ENCODE measurements around the gene ZBED6.
"Not testable (repeated sequence)": the region's sequence is repeated elsewhere in the genome, so short reads cannot be mapped to it uniquely, and the experiment has no call there.

Gene ZBED6

DNA sequence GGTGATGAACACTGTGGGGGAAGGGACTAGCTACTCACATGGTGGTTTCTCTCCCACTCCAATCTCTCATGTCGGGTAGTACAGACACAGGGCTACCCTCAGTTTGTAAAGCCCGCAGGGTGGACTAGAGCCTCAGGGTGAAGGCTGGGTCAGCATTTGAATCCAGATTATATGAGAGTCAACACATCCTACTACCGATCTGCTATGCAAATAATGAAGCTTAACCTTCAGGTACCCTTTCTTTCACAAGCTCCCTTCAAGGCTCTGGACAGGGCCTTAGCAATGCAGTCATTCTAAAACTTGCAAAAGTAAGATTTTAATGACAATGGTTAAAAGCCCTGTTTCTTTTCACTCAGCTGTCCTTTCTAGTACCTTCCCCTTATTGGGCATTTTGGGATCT lies 5.5 kb upstream of the ZBED6 start:
- DNase-seq, result no peak

DNA sequence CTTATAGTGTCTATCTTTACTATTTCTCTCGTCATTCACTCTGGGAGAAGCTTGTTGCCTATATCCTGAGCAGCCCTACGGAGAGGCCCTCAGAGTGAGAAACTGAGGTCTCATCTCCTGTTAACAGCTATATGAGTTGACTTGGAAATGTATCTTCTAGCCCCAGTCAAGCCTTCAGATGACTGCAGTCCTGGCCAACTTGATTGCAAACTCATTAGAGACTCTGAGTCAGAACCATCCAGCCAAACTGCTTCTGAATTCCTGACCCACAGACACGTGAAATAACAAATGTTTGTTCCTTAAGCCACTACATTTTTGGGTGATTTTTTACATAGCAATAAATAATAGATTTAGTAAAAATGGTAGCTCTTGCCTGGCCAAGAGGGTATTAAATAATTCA lies 3.9 kb upstream of the ZBED6 start:
- DNase-seq, result no peak

DNA sequence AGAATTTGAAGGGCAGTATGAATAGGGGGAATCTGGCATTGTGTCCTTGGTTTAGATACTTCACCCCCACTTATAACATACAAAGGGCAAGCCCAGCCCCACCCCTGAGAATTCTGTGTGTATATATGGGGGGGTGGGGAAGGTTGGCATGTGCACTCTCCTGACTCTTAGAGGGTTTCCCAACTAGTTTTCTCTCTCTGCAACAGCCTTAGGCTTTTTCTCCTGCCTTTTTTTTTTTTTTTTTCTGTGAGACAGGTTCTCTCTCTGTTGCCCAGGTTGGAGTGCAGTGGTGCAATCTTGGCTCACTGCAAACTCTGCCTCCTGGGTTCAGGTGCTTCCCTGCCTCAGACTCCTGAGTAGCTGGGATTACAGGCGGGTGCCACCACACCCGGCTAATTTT lies 2.9 kb upstream of the ZBED6 start:
- DNase-seq, result no peak

DNA sequence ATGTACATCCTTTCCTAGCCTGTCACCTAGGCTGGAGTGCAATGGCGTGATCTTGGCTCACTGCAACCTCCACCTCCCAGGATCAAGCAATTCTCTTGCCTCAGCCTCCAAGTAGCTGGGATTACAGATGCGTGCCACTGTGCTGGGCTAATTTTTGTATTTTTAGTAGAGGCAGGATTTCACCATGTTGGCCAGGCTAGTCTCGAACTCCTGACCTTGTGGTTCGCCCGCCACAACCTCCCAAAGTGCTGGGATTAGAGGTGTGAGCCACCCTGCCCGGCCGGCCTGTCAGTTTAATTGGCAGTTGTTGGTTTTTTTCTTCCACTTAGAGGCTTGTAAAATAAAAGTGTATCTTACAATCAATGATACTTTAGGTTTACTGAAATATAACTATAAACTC lies 1.9 kb upstream of the ZBED6 start:
- DNase-seq, result not testable (repeated sequence)

DNA sequence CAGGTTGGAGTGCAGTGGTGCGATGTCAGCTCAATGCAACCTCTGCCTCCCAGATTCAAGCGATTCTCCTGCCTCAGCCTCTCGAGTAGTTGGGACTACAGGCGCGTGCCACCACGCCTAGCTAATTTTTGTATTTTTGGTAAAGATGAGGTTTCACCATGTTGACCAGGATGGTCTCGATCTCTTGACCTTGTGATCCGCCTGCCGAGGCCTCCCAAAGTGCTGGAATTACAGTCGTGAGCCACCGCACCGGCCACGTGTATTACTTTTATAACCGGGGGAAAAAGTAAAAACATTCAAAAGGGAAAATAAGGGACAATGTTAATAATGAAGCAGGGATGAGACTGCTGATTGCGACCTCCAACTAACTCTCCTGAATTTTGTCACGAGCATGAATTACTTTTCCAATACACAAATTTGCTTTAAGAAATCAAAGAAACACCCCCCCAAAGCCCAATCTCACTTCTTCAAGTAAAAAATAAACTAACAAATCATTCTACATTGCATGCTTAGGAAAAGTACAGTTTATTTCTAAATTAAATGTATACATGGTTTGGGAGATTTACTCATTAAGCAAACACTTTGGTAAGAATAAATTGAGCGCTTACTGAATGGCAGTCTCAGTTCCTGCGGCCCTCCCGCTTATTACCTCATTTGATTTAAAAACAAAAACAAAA lies 521 bp upstream of the ZBED6 start:
- DNase-seq, result no peak

DNA sequence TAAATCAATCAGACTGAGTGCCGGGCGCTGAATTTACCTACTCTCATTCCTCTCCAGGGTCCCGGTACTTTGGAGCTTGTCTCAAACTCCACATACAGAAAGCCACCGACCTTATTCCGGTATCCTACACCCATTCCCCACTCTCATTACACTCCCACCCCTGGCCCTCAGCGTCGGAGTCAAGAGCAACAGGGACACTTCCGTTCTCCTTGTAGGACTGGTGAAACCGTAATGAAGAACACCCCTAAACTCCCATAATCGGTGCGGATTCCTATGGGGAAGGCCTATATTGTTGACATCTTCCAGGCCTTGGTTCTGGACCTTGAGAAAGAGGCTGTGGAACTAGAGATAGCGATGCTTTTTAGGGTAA lies 798 bp downstream of the ZBED6 start:
- peak; percentile 9 to 43 for DNase-seq

DNA sequence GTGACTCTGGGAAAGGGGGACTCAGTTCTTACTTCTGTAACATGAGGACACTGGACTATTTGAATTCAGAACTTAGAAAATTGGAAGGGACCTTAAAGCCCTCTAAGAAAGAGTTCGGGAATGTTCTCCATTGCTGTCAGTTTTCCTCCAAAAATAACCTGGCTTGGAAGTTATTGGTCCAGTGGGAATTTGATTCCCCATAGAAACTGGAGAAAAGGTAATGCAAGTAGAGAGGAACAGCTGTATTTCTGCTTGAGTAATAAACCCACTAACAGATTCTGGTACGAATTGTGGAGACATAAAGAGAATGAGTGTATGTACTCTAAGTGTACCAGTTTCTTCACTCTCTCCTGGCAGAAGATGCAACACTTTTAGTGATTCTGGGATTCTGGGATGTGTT lies 1.8 kb downstream of the ZBED6 start:
- no peak for DNase-seq

DNA sequence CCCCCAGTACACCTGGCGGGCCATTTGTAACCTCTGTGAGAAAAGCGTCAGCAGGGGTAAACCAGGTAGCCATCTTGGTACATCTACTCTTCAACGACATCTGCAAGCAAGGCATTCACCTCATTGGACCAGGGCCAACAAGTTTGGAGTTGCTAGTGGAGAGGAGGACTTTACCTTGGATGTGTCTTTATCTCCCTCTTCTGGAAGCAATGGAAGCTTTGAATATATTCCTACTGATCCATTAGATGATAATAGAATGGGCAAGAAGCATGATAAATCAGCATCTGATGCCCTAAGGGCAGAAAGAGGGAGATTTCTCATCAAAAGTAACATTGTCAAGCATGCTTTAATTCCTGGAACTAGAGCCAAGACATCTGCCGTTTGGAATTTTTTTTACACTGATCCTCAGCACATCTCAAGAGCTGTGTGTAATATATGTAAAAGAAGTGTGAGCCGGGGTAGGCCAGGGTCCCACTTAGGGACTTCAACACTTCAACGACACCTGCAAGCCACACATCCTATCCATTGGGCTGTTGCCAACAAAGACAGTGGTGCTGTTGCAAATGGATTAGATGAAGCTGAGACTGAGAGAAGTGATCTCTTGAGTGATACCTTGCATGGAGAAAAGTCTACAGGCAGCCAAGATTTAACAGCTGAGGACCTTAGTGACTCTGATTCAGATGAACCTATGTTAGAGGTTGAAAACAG lies 2.7 kb downstream of the ZBED6 start:
- DNase-seq, result no peak

DNA sequence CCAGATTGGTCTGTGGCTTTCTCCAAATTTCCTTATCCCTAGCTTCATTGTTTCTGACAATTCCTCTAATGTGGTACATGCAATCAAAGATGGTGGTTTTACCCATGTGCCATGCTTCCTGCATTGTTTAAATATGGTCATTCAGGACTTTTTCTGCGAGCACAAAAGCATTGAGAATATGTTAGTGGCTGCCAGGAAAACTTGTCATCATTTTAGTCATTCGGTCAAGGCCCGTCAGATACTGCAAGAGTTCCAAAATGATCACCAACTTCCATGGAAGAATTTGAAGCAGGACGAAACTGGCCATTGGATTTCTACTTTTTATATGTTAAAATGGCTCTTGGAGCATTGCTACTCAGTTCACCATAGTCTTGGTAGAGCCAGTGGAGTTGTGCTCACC lies 3.7 kb downstream of the ZBED6 start:
- DNase-seq, result no peak

DNA sequence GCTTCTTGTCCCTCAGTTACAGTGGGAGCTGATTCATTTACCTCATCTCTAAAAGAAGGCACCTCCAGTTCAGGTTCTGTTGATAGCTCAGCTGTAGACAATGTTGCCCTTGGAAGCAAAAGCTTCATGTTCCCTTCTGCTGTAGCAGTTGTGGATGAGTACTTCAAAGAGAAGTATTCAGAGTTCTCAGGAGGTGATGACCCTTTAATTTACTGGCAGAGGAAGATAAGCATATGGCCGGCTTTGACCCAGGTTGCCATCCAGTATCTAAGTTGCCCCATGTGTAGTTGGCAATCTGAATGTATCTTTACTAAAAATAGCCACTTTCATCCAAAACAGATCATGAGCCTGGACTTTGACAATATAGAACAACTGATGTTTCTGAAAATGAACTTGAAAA lies 4.5 kb downstream of the ZBED6 start:
- no peak for DNase-seq

DNA sequence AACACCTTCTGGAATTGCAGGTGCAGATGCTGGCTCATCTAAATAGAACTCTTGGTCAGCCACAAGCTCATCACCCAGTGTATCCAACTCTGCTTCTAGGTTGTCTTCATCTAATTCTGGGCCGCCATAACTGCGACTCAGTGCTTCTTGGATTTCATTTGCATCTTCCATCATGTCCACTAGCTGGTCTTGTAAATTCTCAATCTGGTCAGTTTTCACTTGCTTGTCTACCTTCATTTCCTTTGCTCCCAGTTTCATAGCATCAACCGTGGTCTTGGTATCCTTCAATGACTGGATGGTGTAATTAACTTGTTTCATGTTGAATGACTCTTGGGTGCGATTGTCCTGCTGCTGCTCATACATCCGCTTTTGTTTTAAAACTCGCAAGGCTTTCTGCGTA lies 10.3 kb downstream of the ZBED6 start:
- DNase-seq, result no peak

DNA sequence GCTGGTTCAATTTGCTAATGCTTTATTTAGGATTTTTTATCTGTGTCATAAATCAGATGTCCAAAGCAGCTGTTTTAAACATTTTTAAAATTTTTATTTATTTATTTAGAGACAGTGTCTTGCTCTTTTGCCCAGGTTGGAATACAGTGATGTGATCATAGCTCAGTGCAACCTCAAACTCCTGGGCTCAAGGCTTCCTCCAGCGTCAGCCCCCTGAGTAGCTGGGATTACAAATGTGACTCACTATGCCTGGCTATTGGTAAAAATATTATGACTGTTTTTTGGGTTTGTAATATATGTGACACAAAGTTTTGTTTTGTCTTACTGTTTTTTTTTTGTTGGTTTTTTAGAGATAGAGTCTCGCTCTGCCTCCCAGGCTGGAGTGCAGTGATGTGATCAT lies 11.8 kb downstream of the ZBED6 start:
- DNase-seq, result no peak

DNA sequence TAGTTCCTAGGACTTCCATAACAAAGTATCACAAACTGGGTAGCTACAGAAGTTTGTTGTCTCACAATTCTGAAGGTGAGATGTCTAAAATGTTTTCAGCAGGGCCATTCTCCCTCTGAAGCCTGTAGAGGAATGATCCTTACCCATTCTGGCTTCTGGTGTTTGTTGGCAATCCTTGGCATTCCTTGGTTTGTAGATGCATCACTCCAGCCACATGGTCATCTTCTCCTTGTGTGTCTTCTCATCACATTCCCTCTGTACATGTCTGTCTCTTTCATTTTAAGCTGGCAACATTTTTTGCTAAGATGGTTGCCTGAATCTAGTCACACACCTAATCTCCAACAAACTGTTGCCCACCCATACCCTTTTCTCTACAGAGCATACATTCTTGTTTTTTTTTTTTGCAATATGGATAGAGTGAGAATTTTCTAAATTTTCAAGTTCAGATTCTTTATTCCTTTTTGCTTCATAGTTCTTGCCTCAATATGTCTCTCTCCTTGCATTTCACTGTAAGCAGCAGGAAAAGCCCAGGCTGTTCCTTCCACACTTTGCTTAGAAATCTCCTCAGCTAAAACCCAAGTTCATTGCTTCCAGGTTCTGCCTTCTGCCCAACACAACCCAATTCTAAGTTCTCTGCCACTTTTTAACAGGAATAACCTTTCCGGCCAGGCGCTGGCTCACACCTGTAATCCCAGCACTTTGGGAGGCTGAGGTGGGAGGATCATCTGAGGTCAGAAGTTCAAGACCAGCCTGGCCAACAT lies 18.3 kb downstream of the ZBED6 start:
- no peak for DNase-seq

DNA sequence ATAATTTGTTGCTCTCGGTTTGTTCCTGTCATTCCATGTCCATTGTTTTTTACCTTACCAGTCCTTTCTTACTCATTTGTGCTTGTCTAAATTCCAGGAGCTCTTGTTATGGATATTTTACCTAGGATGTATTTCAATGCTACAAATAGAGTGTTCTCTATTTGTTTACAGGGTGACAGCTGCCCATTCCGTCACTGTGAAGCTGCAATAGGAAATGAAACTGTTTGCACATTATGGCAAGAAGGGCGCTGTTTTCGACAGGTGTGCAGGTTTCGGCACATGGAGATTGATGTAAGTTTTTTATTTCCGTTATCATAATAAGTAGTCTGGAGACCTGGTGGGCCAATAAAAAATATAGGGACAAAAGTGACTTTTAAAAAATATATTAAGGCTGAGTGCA lies 23.0 kb downstream of the ZBED6 start:
- no peak for DNase-seq

DNA sequence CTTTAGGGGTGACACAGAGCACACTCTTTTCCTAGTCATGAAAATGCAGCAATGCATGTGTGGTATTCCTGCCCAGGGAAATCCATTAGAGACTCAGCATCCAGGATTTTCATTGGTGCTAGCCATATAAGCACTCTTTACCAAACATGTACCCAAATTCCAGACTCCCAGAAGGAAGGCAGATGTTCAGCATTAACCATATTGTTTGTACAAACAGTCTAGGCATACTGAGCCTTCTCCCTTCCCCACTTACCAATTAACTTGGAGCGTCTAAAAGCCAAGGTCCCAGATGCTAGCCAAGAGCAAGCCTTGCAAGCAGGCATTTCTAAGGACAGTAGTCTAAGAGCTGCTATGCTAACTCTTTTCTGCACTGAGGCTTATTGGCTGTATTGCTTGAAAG lies 27.9 kb downstream of the ZBED6 start:
- no peak for DNase-seq

DNA sequence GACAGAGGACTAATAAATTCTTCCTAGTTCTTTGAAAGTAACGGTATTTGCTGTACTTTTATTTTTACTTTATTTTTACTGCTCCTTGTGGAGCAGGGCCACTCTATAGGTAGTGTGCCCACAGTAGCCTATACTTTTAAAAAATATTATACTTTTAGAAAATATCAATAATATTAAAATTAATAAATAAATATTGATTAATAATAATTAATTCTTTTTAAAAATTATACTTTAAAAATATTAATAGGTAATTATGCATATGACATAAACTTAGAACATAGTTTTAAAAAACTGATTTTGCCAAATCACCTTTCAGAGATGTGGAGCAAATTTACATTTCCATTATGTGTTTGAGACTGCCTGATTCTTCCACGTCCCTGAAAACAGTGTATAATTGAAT lies 30.8 kb downstream of the ZBED6 start:
- no peak for DNase-seq

DNA sequence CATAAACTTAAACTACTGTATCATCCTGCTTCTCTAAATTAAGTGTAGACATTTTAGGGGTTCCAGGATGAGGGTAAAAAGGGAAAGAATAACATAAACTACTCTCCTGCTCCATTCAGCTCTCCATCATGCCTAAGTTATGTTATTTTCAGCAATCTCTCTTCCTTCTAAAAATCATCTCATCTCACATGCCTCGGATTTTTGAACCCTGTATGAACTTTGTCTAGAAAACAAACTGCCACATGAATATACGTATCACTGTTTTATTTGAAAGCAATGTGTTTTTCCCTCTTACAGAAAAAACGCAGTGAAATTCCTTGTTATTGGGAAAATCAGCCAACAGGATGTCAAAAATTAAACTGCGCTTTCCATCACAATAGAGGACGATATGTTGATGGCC lies 32.6 kb downstream of the ZBED6 start:
- no peak for DNase-seq

DNA sequence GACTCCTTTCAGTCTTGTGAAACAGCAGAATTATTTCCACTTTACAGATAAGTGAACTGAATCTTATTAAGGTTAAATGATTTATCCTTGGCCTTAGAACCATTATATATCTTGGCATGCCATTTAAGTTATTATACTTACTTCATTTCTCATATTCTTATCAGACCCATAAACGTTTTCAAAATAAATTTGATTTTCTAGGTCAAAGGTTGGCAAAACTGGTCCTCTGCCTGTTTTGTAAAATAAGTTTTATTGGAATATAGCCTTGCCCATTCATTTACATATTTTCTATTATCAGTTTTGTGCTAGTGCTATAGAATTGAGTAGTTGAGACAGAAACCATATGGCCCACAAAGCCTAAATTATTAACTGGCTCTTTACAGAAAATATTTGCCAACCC lies 33.1 kb downstream of the ZBED6 start:
- no peak for DNase-seq

DNA sequence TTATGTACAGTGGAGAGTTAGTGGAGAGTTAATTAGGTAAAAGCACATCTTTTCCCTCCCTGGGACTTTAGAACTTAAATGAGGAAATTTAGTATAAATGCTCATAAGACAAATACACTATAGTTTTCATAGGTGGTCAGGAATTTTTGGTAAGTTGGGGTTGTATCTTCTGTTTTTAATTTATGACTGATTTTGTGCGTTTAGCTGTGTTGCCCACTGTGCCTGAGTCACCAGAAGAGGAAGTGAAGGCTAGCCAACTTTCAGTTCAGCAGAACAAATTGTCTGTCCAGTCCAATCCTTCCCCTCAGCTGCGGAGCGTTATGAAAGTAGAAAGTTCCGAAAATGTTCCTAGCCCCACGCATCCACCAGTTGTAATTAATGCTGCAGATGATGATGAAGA lies 33.8 kb downstream of the ZBED6 start:
- not testable (repeated sequence) for DNase-seq

DNA sequence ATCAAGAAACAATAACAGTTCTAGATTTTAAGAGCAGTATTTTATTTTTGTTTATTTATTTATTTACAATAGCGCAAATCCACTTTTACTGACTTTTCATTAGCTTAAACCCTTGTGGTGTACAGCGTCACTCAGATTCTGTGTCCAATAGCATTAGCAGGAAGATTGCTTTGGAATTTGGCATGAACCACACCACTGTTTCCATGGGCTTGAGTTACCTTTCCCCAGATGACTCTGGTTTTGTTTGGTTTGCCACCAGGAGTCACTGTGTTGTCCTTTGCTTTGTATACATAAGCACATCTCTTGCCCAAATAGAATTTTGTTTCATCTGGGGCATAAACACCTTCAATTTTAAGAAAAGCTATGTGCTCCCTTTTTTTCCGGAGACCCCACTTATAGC lies 40.1 kb downstream of the ZBED6 start:
- no peak for DNase-seq

DNA sequence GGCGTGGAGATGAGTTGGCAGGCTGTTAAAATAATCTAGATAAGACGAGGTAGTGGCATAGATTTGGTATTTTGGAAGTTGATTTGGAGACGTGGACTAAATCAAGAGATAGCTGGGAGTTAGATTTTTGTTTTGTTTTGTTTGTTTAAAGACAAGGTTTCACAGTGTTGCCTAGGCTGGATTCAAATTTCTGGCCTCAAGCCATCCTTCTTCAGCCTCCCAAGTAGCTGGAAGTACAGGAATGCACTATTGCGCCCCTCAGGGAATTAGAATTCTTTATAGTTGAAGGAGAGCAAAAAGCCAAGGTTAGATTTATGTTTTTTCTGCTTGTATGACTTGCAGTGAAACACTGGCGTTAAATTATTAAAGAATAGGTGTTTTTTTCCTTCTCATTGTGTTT lies 43.7 kb downstream of the ZBED6 start:
- no peak for DNase-seq

DNA sequence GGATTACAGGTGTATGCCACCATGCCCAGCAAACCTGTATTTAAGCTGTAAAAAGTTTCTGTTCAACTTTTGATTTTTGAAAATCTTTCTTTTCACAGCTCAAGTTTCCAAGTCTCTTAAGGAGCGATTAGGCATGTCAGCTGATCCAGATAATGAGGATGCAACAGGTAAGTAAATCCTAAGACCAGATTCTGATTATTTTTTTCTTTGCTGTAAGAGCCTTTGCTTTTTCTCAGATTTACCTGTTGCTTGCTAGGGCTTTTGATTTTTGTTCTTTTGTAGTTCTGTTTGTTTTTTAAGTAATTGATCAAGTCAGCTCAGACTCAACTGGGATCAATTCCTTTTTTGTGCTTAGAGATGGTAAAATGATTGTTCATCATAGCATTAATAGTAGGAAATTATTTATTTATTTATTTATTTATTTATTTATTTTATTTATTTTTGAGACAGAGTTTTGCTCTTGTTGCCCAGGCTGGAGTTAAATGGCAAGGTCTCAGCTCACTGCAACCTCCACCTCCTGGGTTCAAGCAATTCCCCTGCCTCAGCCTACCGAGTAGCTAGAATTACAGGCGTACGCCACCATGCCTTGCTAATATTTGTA lies 44.9 kb downstream of the ZBED6 start:
- no peak for DNase-seq

DNA sequence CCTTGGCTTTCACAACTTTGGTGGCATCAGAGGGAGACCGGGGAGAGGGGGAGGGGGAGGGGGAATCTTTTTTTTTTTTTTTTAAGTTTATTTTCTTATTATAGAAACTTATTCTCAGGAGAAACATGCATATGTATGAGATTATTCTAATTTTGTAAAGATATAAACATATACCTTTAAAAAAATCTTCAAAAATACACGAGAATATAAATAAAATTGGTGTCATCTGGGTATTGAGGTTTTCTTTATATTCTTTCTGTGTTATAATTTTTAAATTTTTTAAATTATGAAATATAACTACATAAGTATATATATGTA lies 47.1 kb downstream of the ZBED6 start:
- DNase-seq, result no peak

DNA sequence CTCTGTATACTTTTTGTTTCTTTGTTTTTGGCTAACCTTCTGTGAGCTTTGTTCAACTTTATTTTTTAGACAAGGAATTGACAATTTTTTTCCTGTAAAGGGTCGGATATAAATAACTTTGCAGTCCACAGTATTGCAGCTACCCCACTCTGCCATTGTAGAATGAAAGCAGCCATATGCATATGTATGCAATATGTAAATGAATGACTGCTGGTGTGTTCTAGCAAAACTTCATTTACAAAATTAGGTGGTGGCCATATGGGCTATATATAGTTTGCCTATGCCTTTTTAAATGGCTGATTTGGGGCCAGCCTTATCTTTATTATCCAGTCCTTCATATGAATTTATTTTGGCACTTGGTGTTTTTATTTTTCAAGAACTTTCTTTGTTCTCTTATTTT lies 48.0 kb downstream of the ZBED6 start:
- no peak for DNase-seq
